ENCODE results near the gene STT3A. TPM values are rescaled to one million over a fixed set of nuclear protein-coding genes. Genes with fewer than 3 reads are reported as not detected.

The STT3A gene
- total and polyA plus RNA-seq, 7 donors = 10.8 to 62.7 (median 49.3) TPM

- Histone ChIP-seq H3K27ac (peak within 1 kb of the TSS; percentile 86 to 96 (median 94)), H3K4me1 (peaks cover 0 to 45% (median 21%) of the 10 kb centered on the region in 4 donors), H3K27me3 (no peaks in the 10 kb centered on the region), H3K36me3 (peaks cover 8 to 27% (median 11%) of the 10 kb centered on the region in 4 donors), H3K9me3 (no peaks in the 10 kb centered on the region), H3K4me3 (peak within 1 kb of the TSS; percentile 64 to 69 (median 67))
- intact Hi-C loops (cut with DNase I) = loop anchor here (2.0 to 10.0 kb wide), 4 partner anchors 32 to 263 kb away; partner anchors contain the start of genes FEZ1, HYLS1 and STT3A
- WGBS, 2 donors = 43 to 61% methylated on average over 9 of the region's 9 CpGs
- no peak for DNase-seq
- no peak for TF ChIP-seq EP300 (IDR thresholded peaks at IDR 0.05)
- no peak for TF ChIP-seq CTCF (IDR thresholded peaks at IDR 0.05)
- no peak for TF ChIP-seq POLR2A (IDR thresholded peaks at IDR 0.05)
- TF ChIP-seq POLR2AphosphoS5 (IDR thresholded peaks at IDR 0.05) = no peak
Observed at GRCh38 chr11:125624756-125625213, 32.1 kb downstream of the STT3A start, which contains the start of gene CHEK1. CHEK1 (plus strand) TSS chr11:125625163; CDS start chr11:125626769, 1,606 bp downstream.

- intact Hi-C loops (cut with DNase I) = loop anchor here (2.0 to 10.0 kb wide), 4 partner anchors 32 to 262 kb away; partner anchors contain the start of genes FEZ1, HYLS1 and STT3A
- no peak for DNase-seq
- H3K27me3 ChIP-seq = no peaks in the 10 kb centered on the region
- WGBS, 2 donors = 1% methylated on average over 20 of the region's 20 CpGs
- no peaks in the 10 kb centered on the region for H3K9me3 ChIP-seq
- H3K36me3 ChIP-seq = peaks cover 3 to 27% (median 7%) of the 10 kb centered on the region in 4 donors
- H3K4me1 ChIP-seq = peaks cover 0 to 45% (median 21%) of the 10 kb centered on the region in 4 donors
- peak overlapping the region; percentile 86 to 96 (median 94) for H3K27ac ChIP-seq
- H3K4me3 ChIP-seq = peak overlapping the region; percentile 64 to 69 (median 67)
- TF ChIP-seq CTCF (IDR thresholded peaks at IDR 0.05) = no peak
- TF ChIP-seq POLR2A (IDR thresholded peaks at IDR 0.05) = no peak
- TF ChIP-seq EP300 (IDR thresholded peaks at IDR 0.05) = no peak
- no peak for TF ChIP-seq POLR2AphosphoS5 (IDR thresholded peaks at IDR 0.05)
Observed at GRCh38 chr11:125625225-125625629, 32.6 kb downstream of the STT3A start.

- Histone ChIP-seq H3K36me3 (peaks cover 0 to 23% (median 2%) of the 10 kb centered on the region in 4 donors), H3K9me3 (no peaks in the 10 kb centered on the region), H3K4me1 (peaks cover 0 to 45% (median 21%) of the 10 kb centered on the region in 4 donors), H3K27me3 (no peaks in the 10 kb centered on the region), H3K27ac (peak overlapping the region; percentile 86 to 96 (median 94)), H3K4me3 (peak overlapping the region; percentile 64 to 69 (median 67))
- DNase-seq = peak; percentile 92
- WGBS, 2 donors = 0 to 1% methylated on average over 51 of the region's 51 CpGs
- intact Hi-C loops (cut with DNase I) = loop anchor here (2.0 to 10.0 kb wide), 4 partner anchors 33 to 262 kb away; partner anchors contain the start of genes FEZ1, HYLS1 and STT3A
- TF ChIP-seq CTCF (IDR thresholded peaks at IDR 0.05) = no peak
- TF ChIP-seq POLR2AphosphoS5 (IDR thresholded peaks at IDR 0.05) = peak; percentile 84 to 92 (median 90)
- TF ChIP-seq EP300 (IDR thresholded peaks at IDR 0.05) = no peak
- TF ChIP-seq POLR2A (IDR thresholded peaks at IDR 0.05) = peak; percentile 29 to 61
Observed at GRCh38 chr11:125625630-125626287, 33.1 kb downstream of the STT3A start.

- peak overlapping the region; percentile 86 to 96 (median 94) for H3K27ac ChIP-seq
- peaks cover 0 to 45% (median 21%) of the 10 kb centered on the region in 4 donors for H3K4me1 ChIP-seq
- peak overlapping the region; percentile 64 to 69 (median 67) for H3K4me3 ChIP-seq
- H3K27me3 ChIP-seq = no peaks in the 10 kb centered on the region
- TF ChIP-seq EP300 (IDR thresholded peaks at IDR 0.05) (no peak), POLR2A (IDR thresholded peaks at IDR 0.05) (no peak)
- no peaks in the 10 kb centered on the region for H3K9me3 ChIP-seq
- DNase-seq = no peak
- intact Hi-C loops (cut with DNase I) = loop anchor here (5.0 to 10.0 kb wide), 3 partner anchors 52 to 261 kb away; partner anchors contain the start of genes FEZ1 and HYLS1
- WGBS, 2 donors = 1% methylated on average over 18 of the region's 18 CpGs
- H3K36me3 ChIP-seq = peaks cover 0 to 17% (median 0%) of the 10 kb centered on the region in 4 donors
Observed at GRCh38 chr11:125626288-125626950, 33.8 kb downstream of the STT3A start.
